Liver (tissue), 3 donors: ENCODE measurements around the gene ASXL2.

ENCODE experiments used
- ATF3 ChIP-seq: IDR thresholded peaks from 2 replicates; pipeline ENCODE4 v1.6.1; 2016; ENCODE audit warnings: antibody characterized with exemption
- EGR1 ChIP-seq, 2 donors: IDR thresholded peaks; 2 replicates each; pipeline ENCODE4 v1.6.1; 2016 to 2018; ENCODE audit warnings: antibody characterized with exemption in 2 of 2, low read depth in 2 of 2
- FOXA1 ChIP-seq: IDR thresholded peaks from 2 replicates; pipeline ENCODE4 v1.6.1; 2016; ENCODE audit warnings: antibody characterized with exemption
- GABPA ChIP-seq, 2 donors: IDR thresholded peaks in 1 of 2; conservative IDR thresholded peaks in 1 of 2; 2 replicates each; pipeline ENCODE4 v1.6.1; 2016; ENCODE audit warnings: antibody characterized with exemption in 2 of 2, mild to moderate bottlenecking in 1 of 2, moderate library complexity in 1 of 2
- JUND ChIP-seq, 2 donors: IDR thresholded peaks; 2 replicates each; pipeline ENCODE4 v1.6.1; 2016; ENCODE audit warnings: antibody characterized with exemption in 2 of 2
- MAX ChIP-seq: IDR thresholded peaks from 2 replicates; pipeline ENCODE4 v1.6.1; 2016; ENCODE audit warnings: antibody characterized with exemption
- NR2F2 ChIP-seq: IDR thresholded peaks from 2 replicates; pipeline ENCODE4 v1.6.1; 2016; ENCODE audit warnings: antibody characterized with exemption
- RAD21 ChIP-seq, 2 donors: IDR thresholded peaks; 2 replicates each; pipeline ENCODE4 v1.6.1; 2016; ENCODE audit warnings: antibody characterized with exemption in 2 of 2, mild to moderate bottlenecking in 2 of 2
- SP1 ChIP-seq: IDR thresholded peaks from 2 replicates; pipeline ENCODE4 v1.6.1; 2018; ENCODE audit warnings: antibody characterized with exemption, mild to moderate bottlenecking
- TAF1 ChIP-seq: conservative IDR thresholded peaks from 2 replicates; pipeline ENCODE4 v1.6.1; 2016; ENCODE audit warnings: antibody characterized with exemption, mild to moderate bottlenecking
- YY1 ChIP-seq: IDR thresholded peaks from 2 replicates; pipeline ENCODE4 v1.6.1; 2016; ENCODE audit warnings: antibody characterized with exemption, mild to moderate bottlenecking
- ZBTB33 ChIP-seq: IDR thresholded peaks from 2 replicates; pipeline ENCODE4 v1.6.1; 2016; ENCODE audit warnings: antibody characterized with exemption
- TF ChIP-seq, protein P1 (sequence below): fragments of 150-350 bp; IDR thresholded peaks from 2 replicates; pipeline ENCODE4 v1.5.1; 2017; ENCODE audit warnings: improper control_type of control experiment, low read depth, low read length; ENCODE audit not compliant: missing input control
- TF ChIP-seq, protein P2 (sequence below): IDR thresholded peaks from 2 replicates; pipeline ENCODE4 v1.6.1; 2016; ENCODE audit warnings: antibody characterized with exemption, mild to moderate bottlenecking
- donor health status: healthy.
- donor health status: healthy.

DNA sequence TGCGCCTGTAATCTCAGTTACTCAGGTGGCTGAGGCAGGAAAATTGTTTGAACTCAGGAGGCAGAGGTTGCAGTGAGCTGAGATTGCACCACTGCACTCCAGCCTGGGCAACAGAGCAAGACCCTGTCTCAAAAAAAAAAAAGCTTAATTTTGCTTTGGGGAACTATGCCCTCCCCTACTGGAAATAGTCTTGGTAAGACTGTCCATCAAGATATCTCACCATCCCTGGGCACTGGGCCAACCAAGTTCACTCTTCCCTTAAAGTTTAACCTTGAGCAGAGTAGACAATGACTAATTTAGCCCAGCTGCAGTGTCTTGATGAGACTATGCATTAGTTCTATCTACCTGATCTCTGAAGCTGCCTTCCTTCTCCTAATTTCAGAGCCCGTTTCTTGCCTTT lies 44.7 kb downstream of the ASXL2 start:
- TF ChIP-seq, protein P1, sequence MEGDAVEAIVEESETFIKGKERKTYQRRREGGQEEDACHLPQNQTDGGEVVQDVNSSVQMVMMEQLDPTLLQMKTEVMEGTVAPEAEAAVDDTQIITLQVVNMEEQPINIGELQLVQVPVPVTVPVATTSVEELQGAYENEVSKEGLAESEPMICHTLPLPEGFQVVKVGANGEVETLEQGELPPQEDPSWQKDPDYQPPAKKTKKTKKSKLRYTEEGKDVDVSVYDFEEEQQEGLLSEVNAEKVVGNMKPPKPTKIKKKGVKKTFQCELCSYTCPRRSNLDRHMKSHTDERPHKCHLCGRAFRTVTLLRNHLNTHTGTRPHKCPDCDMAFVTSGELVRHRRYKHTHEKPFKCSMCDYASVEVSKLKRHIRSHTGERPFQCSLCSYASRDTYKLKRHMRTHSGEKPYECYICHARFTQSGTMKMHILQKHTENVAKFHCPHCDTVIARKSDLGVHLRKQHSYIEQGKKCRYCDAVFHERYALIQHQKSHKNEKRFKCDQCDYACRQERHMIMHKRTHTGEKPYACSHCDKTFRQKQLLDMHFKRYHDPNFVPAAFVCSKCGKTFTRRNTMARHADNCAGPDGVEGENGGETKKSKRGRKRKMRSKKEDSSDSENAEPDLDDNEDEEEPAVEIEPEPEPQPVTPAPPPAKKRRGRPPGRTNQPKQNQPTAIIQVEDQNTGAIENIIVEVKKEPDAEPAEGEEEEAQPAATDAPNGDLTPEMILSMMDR = no peak
- TF ChIP-seq YY1 = no peak
- TF ChIP-seq, protein P2, sequence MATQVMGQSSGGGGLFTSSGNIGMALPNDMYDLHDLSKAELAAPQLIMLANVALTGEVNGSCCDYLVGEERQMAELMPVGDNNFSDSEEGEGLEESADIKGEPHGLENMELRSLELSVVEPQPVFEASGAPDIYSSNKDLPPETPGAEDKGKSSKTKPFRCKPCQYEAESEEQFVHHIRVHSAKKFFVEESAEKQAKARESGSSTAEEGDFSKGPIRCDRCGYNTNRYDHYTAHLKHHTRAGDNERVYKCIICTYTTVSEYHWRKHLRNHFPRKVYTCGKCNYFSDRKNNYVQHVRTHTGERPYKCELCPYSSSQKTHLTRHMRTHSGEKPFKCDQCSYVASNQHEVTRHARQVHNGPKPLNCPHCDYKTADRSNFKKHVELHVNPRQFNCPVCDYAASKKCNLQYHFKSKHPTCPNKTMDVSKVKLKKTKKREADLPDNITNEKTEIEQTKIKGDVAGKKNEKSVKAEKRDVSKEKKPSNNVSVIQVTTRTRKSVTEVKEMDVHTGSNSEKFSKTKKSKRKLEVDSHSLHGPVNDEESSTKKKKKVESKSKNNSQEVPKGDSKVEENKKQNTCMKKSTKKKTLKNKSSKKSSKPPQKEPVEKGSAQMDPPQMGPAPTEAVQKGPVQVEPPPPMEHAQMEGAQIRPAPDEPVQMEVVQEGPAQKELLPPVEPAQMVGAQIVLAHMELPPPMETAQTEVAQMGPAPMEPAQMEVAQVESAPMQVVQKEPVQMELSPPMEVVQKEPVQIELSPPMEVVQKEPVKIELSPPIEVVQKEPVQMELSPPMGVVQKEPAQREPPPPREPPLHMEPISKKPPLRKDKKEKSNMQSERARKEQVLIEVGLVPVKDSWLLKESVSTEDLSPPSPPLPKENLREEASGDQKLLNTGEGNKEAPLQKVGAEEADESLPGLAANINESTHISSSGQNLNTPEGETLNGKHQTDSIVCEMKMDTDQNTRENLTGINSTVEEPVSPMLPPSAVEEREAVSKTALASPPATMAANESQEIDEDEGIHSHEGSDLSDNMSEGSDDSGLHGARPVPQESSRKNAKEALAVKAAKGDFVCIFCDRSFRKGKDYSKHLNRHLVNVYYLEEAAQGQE = no peak
- TF ChIP-seq RAD21 (IDR thresholded peaks at IDR 0.05) = no peak
- TF ChIP-seq ATF3 = no peak
- no peak for TF ChIP-seq TAF1
- TF ChIP-seq JUND (IDR thresholded peaks at IDR 0.05) = no peak
- no peak for TF ChIP-seq FOXA1
- TF ChIP-seq SP1 = no peak
- TF ChIP-seq NR2F2 = no peak
- TF ChIP-seq ZBTB33 = no peak
- TF ChIP-seq MAX = no peak
- no peak for TF ChIP-seq GABPA (IDR thresholded peaks at IDR 0.05 in 1 of 2, conservative IDR thresholded peaks at IDR 0.05 in 1 of 2)
- TF ChIP-seq EGR1 (IDR thresholded peaks at IDR 0.05; ENCODE audit: low read depth in 2 of 2) = no peak
